OCI-LY3 (cell line): ENCODE data around the gene AIPL1.

Experiments
- H2AFZ ChIP-seq: fragments of 200-600, 300-600 bp; shearing (Covaris generic); 2 replicates; pipeline ENCODE4 v1.6.0; 2014; ENCODE audit warnings: antibody characterized with exemption, low read depth, low read length
- H3K27ac ChIP-seq: fragments of 200-600, 300-600 bp; sonication (generic); 2 replicates; pipeline ENCODE4 v1.5.1; 2014; ENCODE audit warnings: mild to moderate bottlenecking, low read length, moderate library complexity, mixed read lengths
- H3K27me3 ChIP-seq: fragments of 200-600, 300-600 bp; sonication (generic); 2 replicates; pipeline ENCODE4 v1.6.1; 2014; ENCODE audit warnings: low read depth, low read length, mixed read lengths
- H3K36me3 ChIP-seq: fragments of 200-600, 300-600 bp; sonication (generic); replicated peaks from 2 replicates; pipeline ENCODE3; 2014; ENCODE audit warnings: low read depth, low read length, mixed read lengths
- H3K4me1 ChIP-seq: fragments of 300-600, 200-600 bp; sonication (generic); 2 replicates; pipeline ENCODE4 v1.6.1; 2014; ENCODE audit warnings: low read length, mixed read lengths
- H3K4me2 ChIP-seq: fragments of 200-600, 300-600 bp; sonication (generic); 2 replicates; pipeline ENCODE4 v1.6.1; 2014; ENCODE audit warnings: low read length, mixed read lengths
- H3K4me3 ChIP-seq: fragments of 300-600, 200-600 bp; sonication (generic); 2 replicates; pipeline ENCODE4 v1.5.1; 2014; ENCODE audit warnings: antibody characterized with exemption, mild to moderate bottlenecking, low read length, moderate library complexity
- H3K79me2 ChIP-seq: fragments of 300-600, 200-600 bp; shearing (Covaris generic); 2 replicates; pipeline ENCODE4 v1.6.1; 2014; ENCODE audit warnings: mild to moderate bottlenecking, low read length, mixed read lengths
- H3K9ac ChIP-seq: fragments of 300-600, 200-600 bp; shearing (Covaris generic); 2 replicates; pipeline ENCODE4 v1.6.0; 2014; ENCODE audit warnings: mild to moderate bottlenecking, low read length, moderate library complexity
- H3K9me3 ChIP-seq: fragments of 200-600, 300-600 bp; shearing (Covaris generic); 2 replicates; pipeline ENCODE4 v1.6.1; 2014; ENCODE audit warnings: low read length, mixed read lengths; ENCODE audit not compliant: insufficient read depth
- H4K20me1 ChIP-seq: fragments of 200-600, 300-600 bp; sonication (generic); 2 replicates; pipeline ENCODE4 v1.6.1; 2016; ENCODE audit warnings: low read length, mixed read lengths; ENCODE audit not compliant: insufficient read depth
- CTCF ChIP-seq: fragments of 200-600, 300-600 bp; sonication (generic); IDR thresholded peaks from 2 replicates; pipeline ENCODE4 v1.5.1; 2014; ENCODE audit warnings: antibody characterized with exemption, low read length, low read depth
- EZH2phosphoT487 ChIP-seq: fragments of 200-600 bp; shearing (Covaris generic); IDR thresholded peaks from 2 replicates; pipeline ENCODE4 v1.6.1; 2018; ENCODE audit warnings: antibody characterized with exemption, mixed run types, low read depth

Gene AIPL1

GRCh38 chr17:6480303-6480675, 45.4 kb upstream of the AIPL1 start:
- Histone ChIP-seq H3K4me3 (no peak overlapping the region), H4K20me1 (no peaks in the 10 kb centered on the region), H3K36me3 (no peaks in the 10 kb centered on the region), H3K9ac (no peak overlapping the region), H3K27ac (no peak overlapping the region), H2AFZ (no peak overlapping the region), H3K4me1 (no peaks in the 10 kb centered on the region), H3K27me3 (no peaks in the 10 kb centered on the region; the same call in 1 of the 2 replicates), H3K79me2 (no peaks in the 10 kb centered on the region), H3K4me2 (no peak overlapping the region), H3K9me3 (no peaks in the 10 kb centered on the region)
- no peak for TF ChIP-seq CTCF
- TF ChIP-seq EZH2phosphoT487: no peak

GRCh38 chr17:6479622-6480302, 44.8 kb upstream of the AIPL1 start:
- no peak overlapping the region for H3K4me3 ChIP-seq
- H3K36me3 ChIP-seq: no peaks in the 10 kb centered on the region
- H3K4me2 ChIP-seq: no peak overlapping the region
- no peaks in the 10 kb centered on the region for H3K9me3 ChIP-seq
- H3K9ac ChIP-seq: no peak overlapping the region
- H4K20me1 ChIP-seq: no peaks in the 10 kb centered on the region
- no peak overlapping the region for H3K27ac ChIP-seq
- H2AFZ ChIP-seq: no peak overlapping the region
- TF ChIP-seq EZH2phosphoT487: no peak
- TF ChIP-seq CTCF: no peak
- no peaks in the 10 kb centered on the region; the same call in 1 of the 2 replicates for H3K27me3 ChIP-seq
- H3K79me2 ChIP-seq: no peaks in the 10 kb centered on the region
- H3K4me1 ChIP-seq: no peaks in the 10 kb centered on the region

- no peak overlapping the region for H3K4me3 ChIP-seq
- no peak overlapping the region for H3K27ac ChIP-seq
- H3K4me1 ChIP-seq: no peaks in the 10 kb centered on the region
- H3K9me3 ChIP-seq: no peaks in the 10 kb centered on the region
- H3K4me2 ChIP-seq: no peak overlapping the region
- no peaks in the 10 kb centered on the region for H3K36me3 ChIP-seq
- no peak overlapping the region for H2AFZ ChIP-seq
- no peak overlapping the region for H3K9ac ChIP-seq
- no peaks in the 10 kb centered on the region for H3K79me2 ChIP-seq
- no peaks in the 10 kb centered on the region for H4K20me1 ChIP-seq
- no peaks in the 10 kb centered on the region; the same call in 1 of the 2 replicates for H3K27me3 ChIP-seq
- TF ChIP-seq EZH2phosphoT487 (no peak), CTCF (no peak)
These were observed 43.6 kb upstream of the AIPL1 start for GRCh38 chr17:6478486-6478885.

- Histone ChIP-seq H3K36me3 (no peaks in the 10 kb centered on the region), H3K4me1 (no peaks in the 10 kb centered on the region), H3K27ac (no peak overlapping the region), H3K4me3 (no peak overlapping the region), H3K27me3 (no peaks in the 10 kb centered on the region; the same call in 1 of the 2 replicates), H3K9me3 (no peaks in the 10 kb centered on the region), H3K4me2 (no peak overlapping the region), H2AFZ (no peak overlapping the region), H3K79me2 (no peaks in the 10 kb centered on the region), H3K9ac (no peak overlapping the region), H4K20me1 (no peaks in the 10 kb centered on the region)
- TF ChIP-seq CTCF (no peak), EZH2phosphoT487 (no peak)
These were observed 43.0 kb upstream of the AIPL1 start for GRCh38 chr17:6477831-6478383.
